IgD-negative memory B cell (primary cell): ENCODE data around the gene PLCXD1. TPM values are rescaled to one million over a fixed set of nuclear protein-coding genes. Genes with fewer than 3 reads are reported as not detected.
"Not testable (repeated sequence)": the region's sequence is repeated elsewhere in the genome, so short reads cannot be mapped to it uniquely, and the experiment has no call there.

Experiments
- H3K27ac Mint-ChIP-seq, 3 donors: one replicate each; pipeline ENCODE4 v1.8.0; 2020 to 2022; ENCODE audit warnings: mild to moderate bottlenecking in 3 of 3, mixed read lengths in 3 of 3, moderate library complexity in 1 of 3
- H3K27me3 Mint-ChIP-seq: one replicate; pipeline ENCODE4 v1.8.0; 2021; ENCODE audit warnings: mixed read lengths
- H3K36me3 Mint-ChIP-seq: one replicate; pipeline ENCODE4 v1.8.0; 2020; ENCODE audit warnings: mild to moderate bottlenecking, mixed read lengths
- H3K4me1 Mint-ChIP-seq, 3 donors: one replicate each; pipeline ENCODE4 v1.8.0; 2020 to 2022; ENCODE audit warnings: mixed read lengths in 3 of 3, mild to moderate bottlenecking in 1 of 3
- H3K4me3 Mint-ChIP-seq, 4 donors: one replicate each; pipeline ENCODE4 v1.8.0; 2020 to 2022; ENCODE audit warnings: mild to moderate bottlenecking in 4 of 4, mixed read lengths in 4 of 4, moderate library complexity in 3 of 4
- H3K9me3 Mint-ChIP-seq, 3 donors: one replicate each; pipeline ENCODE4 v1.8.0; 2020 to 2021; ENCODE audit warnings: mixed read lengths in 3 of 3, mild to moderate bottlenecking in 1 of 3
- polyA plus RNA-seq: library from polyadenylated mRNA; unstranded; fragments of 300-500 nt; fragmentation: Illumina TruSeq; gene quantifications from one replicate; pipeline ENCODE4 v1.2.3, GENCODE V29; 2021

Gene PLCXD1
- polyA plus RNA-seq, 1 donor from 2014 or later = 10.3 TPM

- H3K4me3 Mint-ChIP-seq = no peak overlapping the region
- peaks cover 2% of the 10 kb centered on the region for H3K36me3 Mint-ChIP-seq
- peaks cover 0 to 3% (median 0%) of the 10 kb centered on the region in 3 donors for H3K4me1 Mint-ChIP-seq
- H3K27ac Mint-ChIP-seq = no peak overlapping the region
- no peaks in the 10 kb centered on the region for H3K27me3 Mint-ChIP-seq
- peaks cover 0 to 3% (median 0%) of the 10 kb centered on the region in 3 donors for H3K9me3 Mint-ChIP-seq
Measured at GRCh38 chrX:258291-259040, 22.7 kb upstream of the PLCXD1 start.

- Mint-ChIP-seq H3K9me3 (no peaks in the 10 kb centered on the region), H3K4me3 (peak overlapping the region in 2 of 4 donors; percentile 12 to 82), H3K4me1 (peaks cover 0 to 3% (median 0%) of the 10 kb centered on the region in 3 donors), H3K27ac (peak overlapping the region in 1 of 3 donors; percentile 83), H3K36me3 (no peaks in the 10 kb centered on the region), H3K27me3 (no peaks in the 10 kb centered on the region)
Measured at GRCh38 chrX:259692-260355, 21.4 kb upstream of the PLCXD1 start.

GRCh38 chrX:261167-261918 lies 19.8 kb upstream of the PLCXD1 start:
- H3K27ac Mint-ChIP-seq = no peak overlapping the region
- H3K27me3 Mint-ChIP-seq = no peaks in the 10 kb centered on the region
- no peaks in the 10 kb centered on the region for H3K36me3 Mint-ChIP-seq
- no peaks in the 10 kb centered on the region for H3K9me3 Mint-ChIP-seq
- no peak overlapping the region for H3K4me3 Mint-ChIP-seq
- peaks cover 0 to 3% (median 0%) of the 10 kb centered on the region in 3 donors for H3K4me1 Mint-ChIP-seq

- H3K4me1 Mint-ChIP-seq = peaks cover 0 to 3% (median 0%) of the 10 kb centered on the region in 3 donors
Measured at GRCh38 chrX:261919-262352, 19.2 kb upstream of the PLCXD1 start.

GRCh38 chrX:262381-262909 lies 18.7 kb upstream of the PLCXD1 start:
- Mint-ChIP-seq H3K27ac (no peak overlapping the region), H3K4me3 (no peak overlapping the region), H3K27me3 (no peaks in the 10 kb centered on the region), H3K4me1 (peaks cover 0 to 3% (median 0%) of the 10 kb centered on the region in 3 donors), H3K9me3 (no peaks in the 10 kb centered on the region), H3K36me3 (no peaks in the 10 kb centered on the region)

More at GRCh38 chrX:261919-262352, 19.2 kb upstream of the PLCXD1 start:
- Mint-ChIP-seq H3K4me3 (no peak overlapping the region), H3K36me3 (no peaks in the 10 kb centered on the region), H3K9me3 (no peaks in the 10 kb centered on the region), H3K27ac (no peak overlapping the region), H3K27me3 (no peaks in the 10 kb centered on the region)

GRCh38 chrX:264006-264405 lies 17.2 kb upstream of the PLCXD1 start:
- H3K4me3 Mint-ChIP-seq = not testable (repeated sequence)

GRCh38 chrX:264634-265455 lies 16.3 kb upstream of the PLCXD1 start:
- Mint-ChIP-seq H3K27me3 (no peaks in the 10 kb centered on the region), H3K4me3 (no peak overlapping the region), H3K27ac (no peak overlapping the region), H3K9me3 (no peaks in the 10 kb centered on the region), H3K4me1 (peaks cover 0 to 1% (median 0%) of the 10 kb centered on the region in 3 donors), H3K36me3 (no peaks in the 10 kb centered on the region)

More at GRCh38 chrX:264006-264405, 17.2 kb upstream of the PLCXD1 start:
- H3K27me3 Mint-ChIP-seq, H3K36me3 Mint-ChIP-seq, H3K4me1 Mint-ChIP-seq, H3K9me3 Mint-ChIP-seq, H3K27ac Mint-ChIP-seq: not testable (repeated sequence)

- no peak overlapping the region for H3K4me3 Mint-ChIP-seq
- no peaks in the 10 kb centered on the region for H3K9me3 Mint-ChIP-seq
- H3K27ac Mint-ChIP-seq = no peak overlapping the region
- no peaks in the 10 kb centered on the region for H3K27me3 Mint-ChIP-seq
- no peaks in the 10 kb centered on the region for H3K36me3 Mint-ChIP-seq
- no peaks in the 10 kb centered on the region for H3K4me1 Mint-ChIP-seq
Measured at GRCh38 chrX:265502-265901, 15.7 kb upstream of the PLCXD1 start.

- no peaks in the 10 kb centered on the region for H3K4me1 Mint-ChIP-seq
- H3K36me3 Mint-ChIP-seq = no peaks in the 10 kb centered on the region
- no peaks in the 10 kb centered on the region for H3K27me3 Mint-ChIP-seq
- H3K9me3 Mint-ChIP-seq = no peaks in the 10 kb centered on the region
- H3K27ac Mint-ChIP-seq = no peak overlapping the region
- H3K4me3 Mint-ChIP-seq = no peak overlapping the region
Measured at GRCh38 chrX:267771-268261, 13.4 kb upstream of the PLCXD1 start.

GRCh38 chrX:270848-271367 lies 10.3 kb upstream of the PLCXD1 start:
- no peaks in the 10 kb centered on the region for H3K9me3 Mint-ChIP-seq
- H3K27me3 Mint-ChIP-seq = peaks cover 3% of the 10 kb centered on the region
- H3K27ac Mint-ChIP-seq = no peak overlapping the region
- H3K36me3 Mint-ChIP-seq = no peaks in the 10 kb centered on the region
- H3K4me3 Mint-ChIP-seq = no peak overlapping the region
- H3K4me1 Mint-ChIP-seq = peaks cover 0 to 1% (median 0%) of the 10 kb centered on the region in 3 donors

- Mint-ChIP-seq H3K36me3 (no peaks in the 10 kb centered on the region), H3K4me1 (peaks cover 1 to 4% (median 3%) of the 10 kb centered on the region in 3 donors), H3K27ac (no peak overlapping the region), H3K4me3 (peak overlapping the region in 3 of 4 donors; percentile 58 to 68 (median 66)), H3K27me3 (peaks cover 5% of the 10 kb centered on the region), H3K9me3 (no peaks in the 10 kb centered on the region)
Measured at GRCh38 chrX:274904-275475, 6.2 kb upstream of the PLCXD1 start.

- Mint-ChIP-seq H3K4me3 (peak overlapping the region in 3 of 4 donors; percentile 5 to 76 (median 66)), H3K36me3 (no peaks in the 10 kb centered on the region), H3K27me3 (peaks cover 5% of the 10 kb centered on the region), H3K9me3 (no peaks in the 10 kb centered on the region), H3K27ac (no peak overlapping the region), H3K4me1 (peaks cover 1 to 4% (median 3%) of the 10 kb centered on the region in 3 donors)
Measured at GRCh38 chrX:275476-275966, 5.7 kb upstream of the PLCXD1 start.

- H3K4me3 Mint-ChIP-seq = peak overlapping the region; percentile 68 to 91 (median 82)
- peaks cover 5% of the 10 kb centered on the region for H3K27me3 Mint-ChIP-seq
- no peaks in the 10 kb centered on the region for H3K9me3 Mint-ChIP-seq
- H3K4me1 Mint-ChIP-seq = peaks cover 1 to 4% (median 3%) of the 10 kb centered on the region in 3 donors
- no peaks in the 10 kb centered on the region for H3K36me3 Mint-ChIP-seq
- peak overlapping the region in 1 of 3 donors; percentile 67 for H3K27ac Mint-ChIP-seq
Measured at GRCh38 chrX:275967-276580, 5.1 kb upstream of the PLCXD1 start.
